Renal cortex interstitium (tissue), 3 donors: ENCODE measurements around the gene TAF11L6. TPM values are rescaled to one million over a fixed set of nuclear protein-coding genes. Genes with fewer than 3 reads are reported as not detected.

Source experiments
- polyA plus RNA-seq, 3 donors: library from polyadenylated mRNA; unstranded; fragments of 120-200 nt; gene quantifications; one replicate each; pipeline ENCODE4 v1.2.1, GENCODE V29; 2013; ENCODE audit not compliant: insufficient read length in 3 of 3

TAF11L6 gene
- polyA plus RNA-seq, 3 donors = not detected

Other genes starting within 250 kb of the TAF11L6 start
- not detected for gene TAF11L2, start 30.4 kb upstream of the TAF11L6 start, polyA plus RNA-seq
- not detected for gene TAF11L3, start 10.3 kb upstream of the TAF11L6 start, polyA plus RNA-seq
- gene TAF11L4, start 6.9 kb upstream of the TAF11L6 start, polyA plus RNA-seq = not detected
- not detected for gene TAF11L5, start 3.4 kb upstream of the TAF11L6 start, polyA plus RNA-seq
- gene TAF11L7, start 57.1 kb downstream of the TAF11L6 start, polyA plus RNA-seq = not detected
- not detected for gene TAF11L8, start 62.3 kb downstream of the TAF11L6 start, polyA plus RNA-seq
- gene TAF11L9, start 65.7 kb downstream of the TAF11L6 start, polyA plus RNA-seq = not detected
- not detected for gene TAF11L10, start 69.2 kb downstream of the TAF11L6 start, polyA plus RNA-seq
- not detected for gene TAF11L11, start 75.5 kb downstream of the TAF11L6 start, polyA plus RNA-seq
- not detected for gene TAF11L12, start 81.7 kb downstream of the TAF11L6 start, polyA plus RNA-seq
- gene TAF11L13, start 103.4 kb downstream of the TAF11L6 start, polyA plus RNA-seq = not detected
- not detected for gene TAF11L14, start 105.8 kb downstream of the TAF11L6 start, polyA plus RNA-seq